Vagina (tissue), 2 donors: ENCODE measurements around the gene RFLNA. TPM values are rescaled to one million over a fixed set of nuclear protein-coding genes. Genes with fewer than 3 reads are reported as not detected.

Source experiments
- DNase-seq, 2 donors: peaks; one replicate each; pipeline ENCODE4 v3.0.0-alpha.2; 2017; ENCODE audit errors: extremely low spot score in 2 of 2
- H3K27ac ChIP-seq: fragments of 200-600 bp; sonication (generic); one replicate; pipeline ENCODE4 v1.5.1; 2019
- H3K27me3 ChIP-seq: fragments of 200-600 bp; sonication (generic); one replicate; pipeline ENCODE4 v1.5.1; 2019
- H3K36me3 ChIP-seq, 2 donors: fragments of 200-600 bp; sonication (generic); one replicate each; pipeline ENCODE4 v1.5.1; 2017 to 2019
- H3K4me1 ChIP-seq: fragments of 200-600 bp; sonication (generic); one replicate; pipeline ENCODE4 v1.5.1; 2019
- H3K4me3 ChIP-seq, 2 donors: fragments of 200-600 bp; sonication (generic); 1 replicate in 1 of 2; 2 replicates in 1 of 2; pipeline ENCODE4 v1.5.1; 2016 to 2019
- H3K9me3 ChIP-seq: fragments of 200-600 bp; sonication (generic); one replicate; pipeline ENCODE4 v1.5.1; 2019
- POLR2A ChIP-seq, 2 donors: fragments of 450-650 bp; IDR thresholded peaks; one replicate each; pipeline ENCODE4 v1.6.1; 2017; ENCODE audit warnings: antibody characterized with exemption in 2 of 2, mild to moderate bottlenecking in 2 of 2, moderate library complexity in 2 of 2
- POLR2AphosphoS5 ChIP-seq, 2 donors: sonication (generic); formaldehyde crosslinking; IDR thresholded peaks; one replicate each; pipeline ENCODE4 v1.9.0; 2017; ENCODE audit warnings: antibody characterized with exemption in 2 of 2, mild to moderate bottlenecking in 2 of 2, low read depth in 1 of 2; ENCODE audit not compliant: insufficient read depth in 1 of 2
- intact Hi-C: fragments of 100-400 bp; cut with DNase I; formaldehyde crosslinking; loops from one replicate; pipeline ENCODE4 v1.15.1; 2023
- total RNA-seq: library from RNA; depleted of rRNA; stranded (reverse); fragments of >200 nt; gene quantifications from one replicate; pipeline ENCODE4 v1.2.3, GENCODE V29; 2016
- TF ChIP-seq, protein P1 (sequence below), 3 experiments: fragments of 450-650 bp in 2 of 3; fragments of 200-600 bp in 1 of 3; sonication (generic) in 1 of 3; IDR thresholded peaks; one replicate each; pipeline ENCODE4 v1.5.1; 2017 to 2019; ENCODE audit warnings: antibody characterized with exemption in 3 of 3, mild to moderate bottlenecking in 2 of 3, moderate library complexity in 2 of 3

The RFLNA gene
- total RNA-seq, 1 donor from 2014 or later, result 1.7 TPM

DNA sequence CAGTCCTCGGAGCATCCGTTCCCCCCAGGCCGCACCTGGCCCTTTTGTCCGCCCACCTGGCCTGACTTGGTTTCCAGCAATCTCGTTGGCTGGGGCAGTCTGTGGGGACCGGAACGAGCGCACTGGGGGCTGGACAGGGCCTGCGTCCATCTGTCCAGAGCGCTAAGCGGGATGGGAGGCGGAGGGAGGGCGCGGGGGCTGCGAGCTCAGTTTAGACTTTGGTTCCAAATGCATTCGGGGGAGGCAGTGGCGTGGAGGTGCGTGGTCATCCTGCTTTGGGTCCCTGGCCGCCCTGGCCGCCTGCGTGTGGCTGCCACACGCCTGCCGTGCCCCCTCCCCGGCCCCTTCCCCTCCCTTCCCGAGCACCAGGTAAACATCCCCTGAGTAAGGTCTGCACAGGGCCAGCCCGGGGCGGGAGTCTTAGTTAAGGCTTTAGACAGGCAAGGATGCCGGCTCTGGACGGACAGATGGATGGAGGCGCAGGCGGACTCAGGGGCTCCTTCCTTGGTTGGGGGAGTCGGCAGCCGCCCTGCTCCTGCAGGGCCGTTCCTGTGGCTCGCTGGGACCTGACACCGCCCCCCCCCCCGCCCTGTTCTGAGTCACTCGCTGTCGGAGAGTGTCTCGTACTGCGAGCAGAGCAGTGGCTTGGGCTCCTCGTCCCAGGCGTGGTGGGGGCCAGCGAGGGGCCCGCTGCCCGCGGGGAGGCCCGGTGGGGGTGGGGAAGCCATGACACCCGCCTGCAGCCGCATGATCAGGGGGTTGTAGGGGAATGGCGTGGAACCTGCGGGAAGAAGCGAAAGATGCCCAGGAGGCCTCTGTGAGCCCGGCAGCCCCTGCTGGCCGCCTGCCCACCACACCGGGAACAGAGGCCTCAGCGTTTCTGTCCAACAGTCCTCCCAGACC, 30.2 kb downstream of the RFLNA start:
- no peaks in the 10 kb centered on the region for H3K27me3 ChIP-seq
- H3K36me3 ChIP-seq, result peaks cover 0 to 64% of the 10 kb centered on the region in 2 donors
- H3K27ac ChIP-seq, result no peak overlapping the region
- H3K4me3 ChIP-seq, result no peak overlapping the region
- no peak for DNase-seq
- TF ChIP-seq POLR2A (IDR thresholded peaks at IDR 0.05), result no peak
- TF ChIP-seq, protein P1, sequence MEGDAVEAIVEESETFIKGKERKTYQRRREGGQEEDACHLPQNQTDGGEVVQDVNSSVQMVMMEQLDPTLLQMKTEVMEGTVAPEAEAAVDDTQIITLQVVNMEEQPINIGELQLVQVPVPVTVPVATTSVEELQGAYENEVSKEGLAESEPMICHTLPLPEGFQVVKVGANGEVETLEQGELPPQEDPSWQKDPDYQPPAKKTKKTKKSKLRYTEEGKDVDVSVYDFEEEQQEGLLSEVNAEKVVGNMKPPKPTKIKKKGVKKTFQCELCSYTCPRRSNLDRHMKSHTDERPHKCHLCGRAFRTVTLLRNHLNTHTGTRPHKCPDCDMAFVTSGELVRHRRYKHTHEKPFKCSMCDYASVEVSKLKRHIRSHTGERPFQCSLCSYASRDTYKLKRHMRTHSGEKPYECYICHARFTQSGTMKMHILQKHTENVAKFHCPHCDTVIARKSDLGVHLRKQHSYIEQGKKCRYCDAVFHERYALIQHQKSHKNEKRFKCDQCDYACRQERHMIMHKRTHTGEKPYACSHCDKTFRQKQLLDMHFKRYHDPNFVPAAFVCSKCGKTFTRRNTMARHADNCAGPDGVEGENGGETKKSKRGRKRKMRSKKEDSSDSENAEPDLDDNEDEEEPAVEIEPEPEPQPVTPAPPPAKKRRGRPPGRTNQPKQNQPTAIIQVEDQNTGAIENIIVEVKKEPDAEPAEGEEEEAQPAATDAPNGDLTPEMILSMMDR (IDR thresholded peaks at IDR 0.05), result no peak
- no peak for TF ChIP-seq POLR2AphosphoS5 (IDR thresholded peaks at IDR 0.05; ENCODE audit: insufficient read depth in 1 of 2, low read depth in 1 of 2)
- intact Hi-C loops, result loop anchor here (5.0 kb wide), 2 partner anchors 273 to 288 kb away; no protein-coding TSS in a partner anchor
- peaks cover 4% of the 10 kb centered on the region for H3K4me1 ChIP-seq
- no peaks in the 10 kb centered on the region for H3K9me3 ChIP-seq

DNA sequence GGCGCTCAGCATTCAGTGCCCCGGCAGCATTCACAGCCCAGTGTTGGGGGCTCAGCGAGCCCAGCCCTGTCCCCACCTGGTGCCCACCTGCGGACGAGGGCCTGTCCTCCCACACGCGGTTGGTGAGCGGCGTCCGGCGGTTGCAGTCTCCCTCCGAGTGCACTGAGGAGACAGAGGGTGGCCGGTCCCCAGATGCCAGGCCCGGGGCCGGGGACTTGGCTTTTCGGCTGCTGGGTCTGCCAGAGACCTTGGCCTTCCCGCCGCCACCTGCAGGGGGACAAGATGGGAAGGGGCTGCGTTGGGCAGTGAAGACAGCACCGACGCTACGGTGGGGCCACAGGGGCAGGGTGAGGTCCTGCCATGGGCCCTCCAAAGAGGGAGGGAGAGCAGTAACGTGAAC, 31.2 kb downstream of the RFLNA start:
- Histone ChIP-seq H3K9me3 (no peaks in the 10 kb centered on the region), H3K27ac (no peak overlapping the region), H3K4me1 (peaks cover 4% of the 10 kb centered on the region), H3K4me3 (no peak overlapping the region), H3K36me3 (peaks cover 0 to 75% of the 10 kb centered on the region in 2 donors), H3K27me3 (no peaks in the 10 kb centered on the region)
- DNase-seq, result no peak
- intact Hi-C loops, result loop anchor here (5.0 kb wide), 1 partner anchor 289 kb away; no protein-coding TSS in a partner anchor
- TF ChIP-seq POLR2AphosphoS5 (IDR thresholded peaks at IDR 0.05; ENCODE audit: insufficient read depth in 1 of 2, low read depth in 1 of 2) (no peak), POLR2A (IDR thresholded peaks at IDR 0.05) (no peak)
- TF ChIP-seq, protein P1 (IDR thresholded peaks at IDR 0.05), result no peak

DNA sequence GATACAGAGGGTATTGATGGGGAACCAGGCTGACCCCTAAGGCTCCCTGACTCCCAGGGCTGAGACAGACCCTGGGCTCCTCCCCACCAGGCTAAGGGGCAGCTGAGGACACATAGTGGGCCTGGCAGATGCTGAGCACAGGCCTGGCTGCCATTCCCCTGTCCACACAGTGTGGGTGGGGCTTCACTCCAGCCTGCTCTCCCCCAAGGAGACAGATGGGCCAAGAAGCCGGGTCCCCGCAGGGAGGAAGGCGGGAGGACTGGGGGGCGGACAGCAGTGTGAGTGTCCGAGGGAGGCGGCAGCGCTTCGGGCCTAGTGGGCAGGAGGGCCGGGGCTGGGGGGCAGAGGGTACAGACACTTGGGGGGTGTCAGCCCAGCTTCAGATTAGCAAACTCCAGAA, 32.0 kb downstream of the RFLNA start:
- Histone ChIP-seq H3K36me3 (peaks cover 0 to 83% of the 10 kb centered on the region in 2 donors), H3K27me3 (no peaks in the 10 kb centered on the region), H3K9me3 (no peaks in the 10 kb centered on the region), H3K27ac (peak overlapping the region; percentile 57), H3K4me3 (no peak overlapping the region), H3K4me1 (peaks cover 4% of the 10 kb centered on the region)
- intact Hi-C loops, result loop anchor here (5.0 kb wide), 1 partner anchor 290 kb away; no protein-coding TSS in a partner anchor
- TF ChIP-seq POLR2A (IDR thresholded peaks at IDR 0.05), result no peak
- TF ChIP-seq, protein P1 (IDR thresholded peaks at IDR 0.05), result no peak
- no peak for TF ChIP-seq POLR2AphosphoS5 (IDR thresholded peaks at IDR 0.05; ENCODE audit: insufficient read depth in 1 of 2, low read depth in 1 of 2)
- no peak for DNase-seq

DNA sequence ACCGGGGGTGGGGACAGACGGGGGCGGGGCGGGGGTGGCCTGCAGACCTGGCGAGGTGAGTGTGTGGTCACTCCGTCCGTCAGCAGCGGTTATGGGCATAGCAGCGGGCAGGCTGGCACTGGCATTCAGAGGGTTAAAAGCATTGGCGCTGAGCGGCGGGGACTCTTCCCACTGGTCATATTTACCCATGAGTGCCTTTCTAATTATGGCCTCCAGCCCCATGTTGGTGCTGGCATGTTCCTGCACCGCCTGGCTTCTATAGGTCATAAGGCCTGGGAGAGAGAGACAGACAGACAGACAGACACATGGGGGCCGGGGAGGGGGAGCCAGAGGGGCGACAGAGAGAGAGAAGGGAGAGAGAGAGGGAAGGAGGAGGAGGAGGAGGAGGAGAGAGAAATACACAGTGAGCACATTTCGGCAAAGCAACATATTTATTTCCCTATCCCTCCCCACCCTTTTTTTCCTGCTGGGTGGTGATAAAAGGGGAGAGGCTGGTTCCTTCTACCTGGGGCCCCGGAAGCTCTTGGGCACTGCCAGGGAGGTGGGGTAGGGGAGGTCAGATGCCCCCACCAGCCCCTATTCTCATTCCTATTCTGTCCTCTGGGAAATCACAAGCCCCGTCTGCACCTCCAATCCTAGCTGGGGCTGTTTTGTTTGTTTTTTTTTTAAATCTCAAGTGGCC, 32.6 kb downstream of the RFLNA start:
- TF ChIP-seq POLR2A (IDR thresholded peaks at IDR 0.05) (no peak), POLR2AphosphoS5 (IDR thresholded peaks at IDR 0.05; ENCODE audit: insufficient read depth in 1 of 2, low read depth in 1 of 2) (no peak)
- TF ChIP-seq, protein P1 (IDR thresholded peaks at IDR 0.05), result no peak
- H3K4me3 ChIP-seq, result no peak overlapping the region

More for the DNA sequence above, 32.6 kb downstream of the RFLNA start:
- DNase-seq, result no peak
- Histone ChIP-seq H3K36me3 (peaks cover 0 to 89% of the 10 kb centered on the region in 2 donors), H3K9me3 (no peaks in the 10 kb centered on the region), H3K27me3 (no peaks in the 10 kb centered on the region), H3K27ac (peak overlapping the region; percentile 57), H3K4me1 (peaks cover 4% of the 10 kb centered on the region)
- intact Hi-C loops, result loop anchor here (5.0 kb wide), 1 partner anchor 290 kb away; no protein-coding TSS in a partner anchor
